ENCODE measurements around the gene ZNF462. TPM values are rescaled to one million over a fixed set of nuclear protein-coding genes. Genes with fewer than 3 reads are reported as not detected.

Gene ZNF462
- total RNA-seq, 1 experiment from 2014 or later: 121 TPM

DNA sequence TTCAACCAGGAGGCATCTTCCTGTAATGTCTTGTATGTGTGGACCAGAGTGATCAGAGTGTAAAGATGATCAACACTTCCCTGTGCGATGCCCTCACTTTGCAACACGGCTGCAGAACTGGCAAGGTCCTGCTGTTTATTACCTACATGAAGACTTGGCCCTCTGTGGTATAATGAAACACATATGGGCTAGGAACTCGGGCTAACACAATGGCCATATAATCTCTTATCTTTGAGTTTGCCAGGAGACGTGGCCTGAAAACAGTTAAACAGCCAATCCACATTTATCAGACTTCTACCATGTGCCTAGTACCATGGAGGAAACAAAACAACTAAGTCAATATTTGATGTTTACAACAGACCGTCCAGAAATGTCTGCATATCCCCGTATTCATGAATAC, 145.5 kb downstream of the ZNF462 start (continued):
- no peak for TF ChIP-seq ATF6 (CRISPR knock-in tag; IDR thresholded peaks at IDR 0.05)
- TF ChIP-seq, protein P1, sequence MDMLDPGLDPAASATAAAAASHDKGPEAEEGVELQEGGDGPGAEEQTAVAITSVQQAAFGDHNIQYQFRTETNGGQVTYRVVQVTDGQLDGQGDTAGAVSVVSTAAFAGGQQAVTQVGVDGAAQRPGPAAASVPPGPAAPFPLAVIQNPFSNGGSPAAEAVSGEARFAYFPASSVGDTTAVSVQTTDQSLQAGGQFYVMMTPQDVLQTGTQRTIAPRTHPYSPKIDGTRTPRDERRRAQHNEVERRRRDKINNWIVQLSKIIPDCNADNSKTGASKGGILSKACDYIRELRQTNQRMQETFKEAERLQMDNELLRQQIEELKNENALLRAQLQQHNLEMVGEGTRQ (CRISPR knock-in tag; IDR thresholded peaks at IDR 0.05): no peak

- Mint-ChIP-seq H3K4me3 (no peak overlapping the region), H3K27ac (no peak overlapping the region), H3K9me3 (peaks cover 18% of the 10 kb centered on the region), H3K4me1 (peaks cover 9% of the 10 kb centered on the region; the same call in 1 of the 2 replicates), H3K27me3 (ENCODE audit: low read depth) (no peaks in the 10 kb centered on the region), H3K36me3 (peaks cover 15% of the 10 kb centered on the region)
- TF ChIP-seq, protein P2, sequence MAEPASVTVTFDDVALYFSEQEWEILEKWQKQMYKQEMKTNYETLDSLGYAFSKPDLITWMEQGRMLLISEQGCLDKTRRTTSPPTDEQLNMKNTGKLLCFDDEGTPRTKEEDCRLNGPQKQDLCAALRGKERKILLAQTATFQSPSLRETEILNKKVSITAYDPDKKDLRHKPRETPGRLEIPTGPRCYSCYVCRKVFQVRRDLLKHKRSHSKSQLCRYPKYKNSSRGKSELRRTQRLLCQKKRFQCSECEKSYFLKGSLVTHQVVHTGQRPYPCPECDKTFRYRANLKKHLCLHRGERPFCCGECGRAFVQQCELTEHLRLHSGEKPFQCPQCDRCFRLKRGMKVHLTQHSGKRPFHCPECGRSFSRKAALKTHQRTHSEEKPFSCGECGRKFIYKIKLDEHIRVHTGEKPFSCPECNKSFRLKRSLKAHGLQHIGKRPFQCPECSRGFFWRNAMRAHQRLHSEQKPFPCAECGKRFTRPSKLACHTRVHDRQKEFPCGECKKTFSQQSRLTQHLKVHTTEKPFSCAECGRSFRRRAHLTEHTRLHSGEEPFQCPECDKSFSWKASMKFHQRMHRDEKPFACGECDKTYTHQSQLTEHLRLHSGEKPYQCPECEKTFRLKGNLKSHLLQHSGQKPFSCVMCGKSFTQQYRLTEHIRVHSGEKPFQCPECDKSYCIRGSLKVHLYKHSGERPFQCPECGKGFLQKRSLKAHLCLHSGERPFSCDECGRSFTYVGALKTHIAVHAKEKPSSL (CRISPR knock-in tag; conservative IDR thresholded peaks at IDR 0.05): no peak
- TF ChIP-seq SP1 (CRISPR knock-in tag; conservative IDR thresholded peaks at IDR 0.05) (no peak), AR (CRISPR knock-in tag; IDR thresholded peaks at IDR 0.05) (no peak), MXD4 (CRISPR knock-in tag; IDR thresholded peaks at IDR 0.05; ENCODE audit: borderline replicate concordance) (no peak), ZMAT4 (CRISPR knock-in tag; IDR thresholded peaks at IDR 0.05) (no peak)
- no peak for DNase-seq (ENCODE audit: low spot score)
- ATAC-seq: no peak
- CTCF ChIA-PET: no interaction called here
- POLR2A ChIA-PET: no interaction called here
These were observed 153.4 kb downstream of the ZNF462 start for GRCh38 chr9:107016383-107016782.

- CTCF ChIA-PET: interaction anchor here (2.0 kb wide), 1 partner anchor 139 kb away, joined by 6 read pairs; no protein-coding TSS in a partner anchor
- DNase-seq (ENCODE audit: low spot score) (no peak), ATAC-seq (no peak)
- H3K36me3 Mint-ChIP-seq: peaks cover 8% of the 10 kb centered on the region
- no peaks in the 10 kb centered on the region for H3K27me3 Mint-ChIP-seq (ENCODE audit: low read depth)
- no peak overlapping the region for H3K27ac Mint-ChIP-seq
- TF ChIP-seq TEAD1 (CRISPR knock-in tag; IDR thresholded peaks at IDR 0.05) (no peak), TP53 (CRISPR knock-in tag; IDR thresholded peaks at IDR 0.05) (no peak), E2F4 (CRISPR knock-in tag; IDR thresholded peaks at IDR 0.05; ENCODE audit: borderline replicate concordance, low read depth) (no peak), SMAD3 (CRISPR knock-in tag; IDR thresholded peaks at IDR 0.05; ENCODE audit: borderline replicate concordance) (no peak), NFATC4 (CRISPR knock-in tag; IDR thresholded peaks at IDR 0.05) (no peak), ZNF512 (CRISPR knock-in tag; IDR thresholded peaks at IDR 0.05; ENCODE audit: borderline replicate concordance) (no peak), ELF4 (CRISPR knock-in tag; IDR thresholded peaks at IDR 0.05; ENCODE audit: low read depth) (no peak), AR (CRISPR knock-in tag; IDR thresholded peaks at IDR 0.05) (no peak), ZNF263 (CRISPR knock-in tag; IDR thresholded peaks at IDR 0.05; ENCODE audit: low read depth) (no peak), TCF7 (CRISPR knock-in tag; IDR thresholded peaks at IDR 0.05; ENCODE audit: low read depth) (no peak), ZNF671 (CRISPR knock-in tag; IDR thresholded peaks at IDR 0.05) (no peak), ZNF416 (CRISPR knock-in tag; IDR thresholded peaks at IDR 0.05) (no peak)
- H3K9me3 Mint-ChIP-seq: peaks cover 18% of the 10 kb centered on the region
- POLR2A ChIA-PET: no interaction called here
- H3K4me1 Mint-ChIP-seq: peaks cover 9% of the 10 kb centered on the region; the same call in 1 of the 2 replicates
- no peak overlapping the region for H3K4me3 Mint-ChIP-seq
These were observed 156.0 kb downstream of the ZNF462 start for GRCh38 chr9:107018861-107019545.
